GM12801 (cell line): ENCODE data around the gene CES5A.

Experiments
- CTCF ChIP-seq: IDR thresholded peaks from one replicate; pipeline ENCODE4 v1.5.1; 2011; ENCODE audit warnings: control low read depth; ENCODE audit not compliant: insufficient read length; ENCODE audit errors: extremely low read depth

CES5A gene

GRCh38 chr16:55911616-55912015 is 36.4 kb upstream of the CES5A start:
- no peak for TF ChIP-seq CTCF

GRCh38 chr16:55909876-55910275 is 34.7 kb upstream of the CES5A start:
- TF ChIP-seq CTCF: no peak

GRCh38 chr16:55908641-55909040 is 33.5 kb upstream of the CES5A start:
- no peak for TF ChIP-seq CTCF

GRCh38 chr16:55907661-55908060 is 32.5 kb upstream of the CES5A start:
- TF ChIP-seq CTCF: no peak

- TF ChIP-seq CTCF: no peak
Measured at GRCh38 chr16:55906123-55906522, 30.9 kb upstream of the CES5A start.

GRCh38 chr16:55905651-55906050 is 30.5 kb upstream of the CES5A start:
- no peak for TF ChIP-seq CTCF

GRCh38 chr16:55901566-55902217 is 26.5 kb upstream of the CES5A start:
- TF ChIP-seq CTCF: no peak
